Upper lobe of left lung (tissue), 6 donors: ENCODE data around the gene KCNK3. TPM values are rescaled to one million over a fixed set of nuclear protein-coding genes. Genes with fewer than 3 reads are reported as not detected.
A peak's percentile ranks its signal among the peaks of the same experiment; 100 is the strongest.

Experiments
- ATAC-seq, 2 donors: fragments of 200-7000 bp; cut with Tn5 transposase; one replicate each; pipeline ENCODE4 v1.9.1; 2022; ENCODE audit warnings: mild to moderate bottlenecking in 2 of 2, moderate library complexity in 2 of 2; ENCODE audit not compliant: low FRiP score in 2 of 2
- DNase-seq, 2 donors: peaks; one replicate each; pipeline ENCODE4 v3.0.0-alpha.2; 2019 to 2020
- H3K27ac ChIP-seq, 4 donors: fragments of 200-600 bp; sonication (generic); one replicate each; pipeline ENCODE4 v1.5.1; 2016 to 2019
- H3K27me3 ChIP-seq, 4 donors: fragments of 200-600 bp; sonication (generic); one replicate each; pipeline ENCODE4 v1.5.1; 2017 to 2019
- H3K36me3 ChIP-seq, 4 donors: fragments of 200-600 bp; sonication (generic); one replicate each; pipeline ENCODE4 v1.5.1; 2016 to 2019
- H3K4me1 ChIP-seq, 4 donors: fragments of 200-600 bp; sonication (generic); one replicate each; pipeline ENCODE4 v1.5.1; 2018 to 2019
- H3K4me3 ChIP-seq, 4 donors: fragments of 200-600 bp; sonication (generic); one replicate each; pipeline ENCODE4 v1.5.1; 2017 to 2019; ENCODE audit warnings: mild to moderate bottlenecking in 2 of 4, moderate library complexity in 1 of 4
- H3K9me3 ChIP-seq, 4 donors: fragments of 200-600 bp; sonication (generic); one replicate each; pipeline ENCODE4 v1.5.1; 2018 to 2019
- EP300 ChIP-seq, 4 donors: sonication (generic); formaldehyde crosslinking; IDR thresholded peaks; one replicate each; pipeline ENCODE4 v1.5.1; 2017; ENCODE audit warnings: antibody characterized with exemption in 4 of 4, control low read depth in 2 of 4
- POLR2A ChIP-seq, 4 donors: fragments of 450-650 bp; IDR thresholded peaks; one replicate each; pipeline ENCODE4 v1.5.1; 2016 to 2017; ENCODE audit warnings: antibody characterized with exemption in 4 of 4, mild to moderate bottlenecking in 2 of 4
- POLR2AphosphoS5 ChIP-seq, 2 donors: sonication (generic); formaldehyde crosslinking; IDR thresholded peaks; one replicate each; pipeline ENCODE4 v1.5.1; 2017; ENCODE audit warnings: antibody characterized with exemption in 2 of 2
- WGBS, 2 donors: methylation state at CpG; one replicate each; pipeline ENCODE4 v1.1.5; 2017 to 2018; 5-methylcytosine and 5-hydroxymethylcytosine counted together
- total RNA-seq, 6 donors: library from RNA; depleted of rRNA in 4 of 6; stranded (reverse); fragments of >200 nt in 4 of 6; gene quantifications; one replicate each; pipeline versions ENCODE4 v1.1.0 to v1.2.1, GENCODE V29; 2016 to 2021
- TF ChIP-seq, protein P1 (sequence below), 6 experiments: fragments of 450-650 bp in 4 of 6; fragments of 200-600 bp in 2 of 6; sonication (generic) in 2 of 6; IDR thresholded peaks; one replicate each; pipeline ENCODE4 v1.5.1; 2016 to 2019; ENCODE audit warnings: antibody characterized with exemption in 6 of 6
- donor health status: DM: no; HTN: no; CAD: no; lungs with moderate emphysema.
- donor health status: DM: no; HTN: yes; CAD: no; lungs with severe emphysema.

KCNK3 gene
- total RNA-seq, 6 donors from 2014 or later, result 3.0 to 36.1 (median 17.5) TPM

DNA sequence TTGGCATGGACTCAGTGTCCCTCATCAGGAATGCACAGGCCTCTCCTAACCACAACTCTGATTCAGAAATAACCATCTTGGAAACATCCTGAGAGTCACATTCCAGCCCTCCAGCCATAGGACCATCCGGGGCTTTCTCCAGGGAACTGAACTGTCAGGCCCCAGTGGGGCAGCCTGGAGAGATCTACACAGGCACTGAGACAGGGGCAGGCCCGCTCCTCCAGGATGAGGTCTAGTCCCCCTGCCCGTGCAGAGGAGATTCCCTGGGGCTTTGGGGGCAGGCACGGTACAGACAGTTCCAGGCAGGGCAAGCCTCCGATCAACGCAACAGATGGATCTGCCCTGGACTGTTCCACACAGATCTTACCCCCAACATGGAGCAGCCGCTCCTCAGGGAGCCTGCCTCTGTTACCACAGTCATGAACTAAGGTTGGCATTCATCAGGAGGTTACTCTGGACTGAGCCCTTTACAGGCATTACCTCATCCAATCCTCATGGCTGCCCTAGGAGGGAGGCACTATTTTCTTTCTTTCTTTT is 12.0 kb downstream of the KCNK3 start:
- Histone ChIP-seq H3K4me1 (peaks cover 0 to 4% (median 1%) of the 10 kb centered on the region in 4 donors), H3K4me3 (no peak overlapping the region), H3K27me3 (no peaks in the 10 kb centered on the region), H3K9me3 (no peaks in the 10 kb centered on the region), H3K36me3 (no peaks in the 10 kb centered on the region), H3K27ac (peak overlapping the region in 3 of 4 donors; percentile 9 to 49 (median 15))
- DNase-seq, result no peak
- 83 to 100% methylated on average over 4 to 7 of the region's 7 CpGs for WGBS, 2 donors
- ATAC-seq, result no peak
- TF ChIP-seq EP300 (IDR thresholded peaks at IDR 0.05), result peak in 1 of 4 donors; percentile 64
- TF ChIP-seq POLR2AphosphoS5 (IDR thresholded peaks at IDR 0.05), result peak in 1 of 2 donors; percentile 30
- no peak for TF ChIP-seq POLR2A (IDR thresholded peaks at IDR 0.05)
- TF ChIP-seq, protein P1, sequence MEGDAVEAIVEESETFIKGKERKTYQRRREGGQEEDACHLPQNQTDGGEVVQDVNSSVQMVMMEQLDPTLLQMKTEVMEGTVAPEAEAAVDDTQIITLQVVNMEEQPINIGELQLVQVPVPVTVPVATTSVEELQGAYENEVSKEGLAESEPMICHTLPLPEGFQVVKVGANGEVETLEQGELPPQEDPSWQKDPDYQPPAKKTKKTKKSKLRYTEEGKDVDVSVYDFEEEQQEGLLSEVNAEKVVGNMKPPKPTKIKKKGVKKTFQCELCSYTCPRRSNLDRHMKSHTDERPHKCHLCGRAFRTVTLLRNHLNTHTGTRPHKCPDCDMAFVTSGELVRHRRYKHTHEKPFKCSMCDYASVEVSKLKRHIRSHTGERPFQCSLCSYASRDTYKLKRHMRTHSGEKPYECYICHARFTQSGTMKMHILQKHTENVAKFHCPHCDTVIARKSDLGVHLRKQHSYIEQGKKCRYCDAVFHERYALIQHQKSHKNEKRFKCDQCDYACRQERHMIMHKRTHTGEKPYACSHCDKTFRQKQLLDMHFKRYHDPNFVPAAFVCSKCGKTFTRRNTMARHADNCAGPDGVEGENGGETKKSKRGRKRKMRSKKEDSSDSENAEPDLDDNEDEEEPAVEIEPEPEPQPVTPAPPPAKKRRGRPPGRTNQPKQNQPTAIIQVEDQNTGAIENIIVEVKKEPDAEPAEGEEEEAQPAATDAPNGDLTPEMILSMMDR (IDR thresholded peaks at IDR 0.05), result no peak

DNA sequence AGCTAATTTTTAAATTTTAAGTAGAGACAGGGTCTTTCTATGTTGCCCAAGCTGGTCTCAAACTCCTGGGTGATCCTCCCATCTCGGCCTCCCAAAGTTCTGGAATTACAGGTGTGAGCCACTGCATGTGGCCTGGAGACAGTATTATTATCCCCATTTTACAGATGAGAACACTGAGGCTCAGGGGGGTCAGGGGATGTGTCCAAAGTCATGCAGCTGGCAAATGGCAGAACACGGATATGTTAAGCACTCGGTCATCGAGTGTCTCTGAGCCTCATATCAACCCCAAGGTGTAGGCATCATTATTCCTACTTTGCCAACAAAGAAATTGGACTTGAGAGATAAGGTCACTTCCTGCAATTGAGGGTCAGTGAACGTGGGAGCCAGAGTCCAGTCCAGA is 12.6 kb downstream of the KCNK3 start:
- DNase-seq, result no peak
- Histone ChIP-seq H3K4me3 (no peak overlapping the region), H3K36me3 (no peaks in the 10 kb centered on the region), H3K9me3 (no peaks in the 10 kb centered on the region), H3K27ac (peak overlapping the region in 2 of 4 donors; percentile 15 to 61), H3K4me1 (peaks cover 0 to 4% (median 1%) of the 10 kb centered on the region in 4 donors), H3K27me3 (no peaks in the 10 kb centered on the region)
- 77 to 89% methylated on average over 4 to 5 of the region's 5 CpGs for WGBS, 2 donors
- TF ChIP-seq POLR2AphosphoS5 (IDR thresholded peaks at IDR 0.05), result no peak
- TF ChIP-seq EP300 (IDR thresholded peaks at IDR 0.05), result no peak
- TF ChIP-seq POLR2A (IDR thresholded peaks at IDR 0.05), result no peak
- TF ChIP-seq, protein P1 (IDR thresholded peaks at IDR 0.05), result no peak
- no peak for ATAC-seq

DNA sequence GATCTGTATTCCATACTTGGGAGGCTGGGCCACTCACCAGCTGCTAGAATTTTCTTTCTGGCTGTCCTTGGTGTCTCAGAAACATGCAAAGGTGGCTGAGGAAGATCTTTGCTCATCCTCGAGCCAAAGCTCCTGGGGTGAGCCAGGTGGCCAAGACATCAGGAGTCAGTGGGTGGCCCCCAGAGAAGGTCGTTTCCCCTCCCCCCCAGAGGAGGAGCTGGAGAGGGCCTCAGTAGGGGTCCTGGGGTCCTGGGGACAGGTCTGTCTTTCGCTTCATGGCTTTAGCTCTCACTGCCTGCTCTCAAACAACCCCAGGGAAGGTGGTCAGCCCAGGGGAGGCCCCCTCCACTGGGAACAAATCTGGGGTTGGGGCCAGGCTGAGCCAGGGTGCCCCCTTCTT is 13.6 kb downstream of the KCNK3 start:
- WGBS, 2 donors, result 55 to 65% methylated on average over 2 to 3 of the region's 3 CpGs
- no peak for TF ChIP-seq POLR2A (IDR thresholded peaks at IDR 0.05)
- TF ChIP-seq EP300 (IDR thresholded peaks at IDR 0.05), result no peak
- no peak for TF ChIP-seq POLR2AphosphoS5 (IDR thresholded peaks at IDR 0.05)
- TF ChIP-seq, protein P1 (IDR thresholded peaks at IDR 0.05), result no peak
- no peaks in the 10 kb centered on the region for H3K27me3 ChIP-seq
- peak overlapping the region in 3 of 4 donors; percentile 45 to 61 (median 49) for H3K27ac ChIP-seq
- no peak for DNase-seq
- no peak for ATAC-seq
- H3K9me3 ChIP-seq, result no peaks in the 10 kb centered on the region
- H3K36me3 ChIP-seq, result no peaks in the 10 kb centered on the region
- no peak overlapping the region for H3K4me3 ChIP-seq
- H3K4me1 ChIP-seq, result peaks cover 0 to 4% (median 1%) of the 10 kb centered on the region in 4 donors

DNA sequence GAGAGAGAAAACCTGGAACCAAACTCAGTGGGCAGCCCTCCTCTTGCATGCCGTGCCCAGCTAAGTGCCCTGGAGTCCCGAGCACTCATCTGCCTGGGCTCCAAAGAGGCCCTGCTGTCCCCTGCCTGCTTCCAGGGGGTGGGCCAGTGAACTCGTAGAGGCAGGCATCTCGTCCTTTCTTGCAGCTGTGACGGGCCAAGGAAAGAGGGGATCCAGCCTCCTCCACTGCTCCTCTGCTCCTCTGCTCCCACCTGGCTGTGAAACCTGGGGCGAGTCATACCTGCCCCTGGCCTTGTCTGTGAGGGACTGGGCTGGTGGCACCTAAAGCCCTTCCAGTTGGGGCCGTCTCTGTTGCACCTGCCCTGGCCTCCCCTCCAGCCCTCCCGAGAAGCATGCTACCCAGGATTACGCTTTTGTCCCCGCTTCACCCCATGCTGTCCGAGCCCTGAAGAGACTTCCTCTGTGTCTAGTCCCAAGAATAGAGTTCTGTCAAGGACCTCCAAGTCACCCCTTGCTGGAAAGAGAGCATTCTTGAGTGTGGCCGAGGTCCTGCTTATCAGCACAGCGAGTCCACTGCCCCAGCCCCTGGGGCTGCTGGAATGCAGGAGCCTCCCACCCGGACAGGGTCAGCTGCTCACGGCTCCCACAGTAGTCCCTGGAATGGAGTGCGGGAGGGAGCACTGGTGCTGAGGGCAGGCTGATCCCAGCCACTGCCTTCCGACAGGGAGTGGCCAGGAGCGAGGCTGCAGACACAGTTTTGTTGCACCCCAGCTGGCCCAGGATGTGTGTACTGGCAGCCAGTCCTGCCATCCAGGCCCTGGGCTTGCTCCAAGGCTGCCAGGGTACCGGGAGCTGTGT is 14.3 kb downstream of the KCNK3 start:
- 47 to 60% methylated on average over 5 to 19 of the region's 19 CpGs for WGBS, 2 donors
- Histone ChIP-seq H3K27me3 (no peaks in the 10 kb centered on the region), H3K9me3 (no peaks in the 10 kb centered on the region), H3K36me3 (no peaks in the 10 kb centered on the region), H3K4me1 (peaks cover 0 to 4% (median 1%) of the 10 kb centered on the region in 4 donors), H3K27ac (peak overlapping the region in 3 of 4 donors; percentile 45 to 61 (median 49)), H3K4me3 (no peak overlapping the region)
- TF ChIP-seq POLR2AphosphoS5 (IDR thresholded peaks at IDR 0.05) (no peak), EP300 (IDR thresholded peaks at IDR 0.05) (no peak), POLR2A (IDR thresholded peaks at IDR 0.05) (no peak)
- TF ChIP-seq, protein P1 (IDR thresholded peaks at IDR 0.05), result no peak
- DNase-seq (peak in 1 of 2 donors; percentile 58), ATAC-seq (peak in 1 of 2 donors; percentile 9)
